DOHH2 (cell line): ENCODE measurements around the gene NEK8.

Experiments
- H3F3A ChIP-seq: fragments of 200-600 bp; sonication (generic), shearing (Covaris generic); 2 replicates; pipeline ENCODE4 v1.6.0; 2016; ENCODE audit warnings: antibody characterized with exemption, mild to moderate bottlenecking; ENCODE audit not compliant: control insufficient read depth, insufficient read depth
- H3K27ac ChIP-seq: fragments of 200-600 bp; sonication (generic); 2 replicates; pipeline ENCODE4 v1.5.1; 2014; ENCODE audit warnings: low read depth, mild to moderate bottlenecking, low read length, moderate library complexity
- H3K27me3 ChIP-seq: fragments of 200-600 bp; sonication (generic); 2 replicates; pipeline ENCODE4 v1.6.1; 2014; ENCODE audit warnings: mild to moderate bottlenecking, low read length, mixed read lengths; ENCODE audit not compliant: control insufficient read depth
- H3K36me3 ChIP-seq: fragments of 200-600 bp; sonication (generic); 2 replicates; pipeline ENCODE4 v1.6.1; 2014; ENCODE audit warnings: mild to moderate bottlenecking, low read length, moderate library complexity, mixed read lengths; ENCODE audit not compliant: control insufficient read depth
- H3K4me1 ChIP-seq: fragments of 200-600 bp; sonication (generic); 2 replicates; pipeline ENCODE4 v1.6.1; 2014; ENCODE audit warnings: mild to moderate bottlenecking, low read length, mixed read lengths; ENCODE audit not compliant: control insufficient read depth
- H3K4me2 ChIP-seq: fragments of 200-600 bp; sonication (generic); 2 replicates; pipeline ENCODE4 v1.6.0; 2014; ENCODE audit warnings: mild to moderate bottlenecking, low read length, moderate library complexity
- H3K4me3 ChIP-seq: fragments of 200-600 bp; sonication (generic); 2 replicates; pipeline ENCODE4 v1.5.1; 2014; ENCODE audit warnings: mild to moderate bottlenecking, low read length, mixed read lengths
- H3K79me2 ChIP-seq: fragments of 200-600 bp; sonication (generic); 2 replicates; pipeline ENCODE4 v1.6.1; 2014; ENCODE audit warnings: mild to moderate bottlenecking, low read length, mixed read lengths; ENCODE audit not compliant: control insufficient read depth
- H3K9me2 ChIP-seq: fragments of 200-600 bp; sonication (generic); replicated peaks from 2 replicates; pipeline ENCODE4 v1.6.1; 2014; ENCODE audit warnings: mild to moderate bottlenecking, low read length, mixed read lengths; ENCODE audit not compliant: control insufficient read depth
- H3K9me3 ChIP-seq: fragments of 200-600 bp; sonication (generic); 2 replicates; pipeline ENCODE4 v1.6.1; 2014; ENCODE audit warnings: antibody characterized with exemption, low read length, mixed read lengths; ENCODE audit not compliant: control insufficient read depth, insufficient read depth
- H4K20me1 ChIP-seq: fragments of 200-600 bp; sonication (generic); 2 replicates; pipeline ENCODE4 v1.6.0; 2014; ENCODE audit warnings: low read depth, mild to moderate bottlenecking, antibody characterized with exemption, low read length, moderate library complexity; ENCODE audit not compliant: control insufficient read depth, insufficient read depth
- EZH2phosphoT487 ChIP-seq: fragments of 200-600 bp; sonication (generic); IDR thresholded peaks from 2 replicates; pipeline ENCODE4 v1.6.1; 2017; ENCODE audit warnings: borderline replicate concordance, mild to moderate bottlenecking, antibody characterized with exemption, low read length, moderate library complexity, mixed read lengths
- TF ChIP-seq, protein P1 (sequence below): fragments of 200-600 bp; sonication (generic); IDR thresholded peaks from one replicate; pipeline ENCODE4 v1.5.1; 2014; ENCODE audit warnings: antibody characterized with exemption, mild to moderate bottlenecking, low read depth, low read length; ENCODE audit not compliant: poor library complexity, severe bottlenecking

Gene NEK8

DNA sequence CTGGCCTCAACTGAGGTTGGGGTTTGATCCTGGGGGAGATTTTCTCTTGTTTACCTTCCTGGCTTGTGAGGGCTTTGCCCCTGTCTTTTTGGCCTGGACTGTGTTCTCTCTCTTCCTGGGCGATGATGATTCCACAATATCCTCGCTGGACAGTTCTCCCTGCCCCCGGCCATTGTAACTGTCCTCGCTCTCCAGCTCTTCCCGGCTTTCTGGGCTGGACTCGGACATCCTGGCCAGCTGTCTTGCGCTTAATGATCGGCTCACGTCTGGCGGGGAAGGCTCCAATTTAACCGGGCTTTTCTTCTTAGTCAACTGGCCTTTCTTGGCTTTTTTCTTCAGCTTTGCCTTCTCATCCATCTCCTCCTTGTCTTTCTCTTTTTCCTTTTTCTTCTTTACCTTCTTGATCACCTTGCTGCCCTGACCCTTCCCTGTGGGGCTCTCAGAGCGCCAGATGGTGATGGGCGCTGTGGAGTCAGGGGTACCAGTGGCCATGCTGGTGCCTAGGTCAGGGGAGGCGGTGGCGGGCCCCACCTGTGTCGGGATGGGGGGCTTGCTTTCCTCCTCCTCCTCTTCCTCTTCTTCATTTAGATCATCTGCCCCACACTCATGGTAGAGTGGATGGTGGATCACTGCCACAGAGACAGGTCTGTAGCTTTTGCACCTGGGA is 24.9 kb upstream of the NEK8 start:
- H3K4me3 ChIP-seq = no peak overlapping the region
- H4K20me1 ChIP-seq = no peaks in the 10 kb centered on the region
- no peak for TF ChIP-seq EZH2phosphoT487
- TF ChIP-seq, protein P1, sequence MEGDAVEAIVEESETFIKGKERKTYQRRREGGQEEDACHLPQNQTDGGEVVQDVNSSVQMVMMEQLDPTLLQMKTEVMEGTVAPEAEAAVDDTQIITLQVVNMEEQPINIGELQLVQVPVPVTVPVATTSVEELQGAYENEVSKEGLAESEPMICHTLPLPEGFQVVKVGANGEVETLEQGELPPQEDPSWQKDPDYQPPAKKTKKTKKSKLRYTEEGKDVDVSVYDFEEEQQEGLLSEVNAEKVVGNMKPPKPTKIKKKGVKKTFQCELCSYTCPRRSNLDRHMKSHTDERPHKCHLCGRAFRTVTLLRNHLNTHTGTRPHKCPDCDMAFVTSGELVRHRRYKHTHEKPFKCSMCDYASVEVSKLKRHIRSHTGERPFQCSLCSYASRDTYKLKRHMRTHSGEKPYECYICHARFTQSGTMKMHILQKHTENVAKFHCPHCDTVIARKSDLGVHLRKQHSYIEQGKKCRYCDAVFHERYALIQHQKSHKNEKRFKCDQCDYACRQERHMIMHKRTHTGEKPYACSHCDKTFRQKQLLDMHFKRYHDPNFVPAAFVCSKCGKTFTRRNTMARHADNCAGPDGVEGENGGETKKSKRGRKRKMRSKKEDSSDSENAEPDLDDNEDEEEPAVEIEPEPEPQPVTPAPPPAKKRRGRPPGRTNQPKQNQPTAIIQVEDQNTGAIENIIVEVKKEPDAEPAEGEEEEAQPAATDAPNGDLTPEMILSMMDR = no peak
- H3K79me2 ChIP-seq = no peaks in the 10 kb centered on the region
- no peaks in the 10 kb centered on the region for H3K9me2 ChIP-seq
- H3K27me3 ChIP-seq = no peaks in the 10 kb centered on the region
- H3K27ac ChIP-seq = no peak overlapping the region
- H3F3A ChIP-seq = peaks cover 10% of the 10 kb centered on the region
- H3K4me2 ChIP-seq = no peak overlapping the region
- no peaks in the 10 kb centered on the region for H3K4me1 ChIP-seq
- H3K9me3 ChIP-seq = no peaks in the 10 kb centered on the region
- peaks cover 64% of the 10 kb centered on the region for H3K36me3 ChIP-seq

DNA sequence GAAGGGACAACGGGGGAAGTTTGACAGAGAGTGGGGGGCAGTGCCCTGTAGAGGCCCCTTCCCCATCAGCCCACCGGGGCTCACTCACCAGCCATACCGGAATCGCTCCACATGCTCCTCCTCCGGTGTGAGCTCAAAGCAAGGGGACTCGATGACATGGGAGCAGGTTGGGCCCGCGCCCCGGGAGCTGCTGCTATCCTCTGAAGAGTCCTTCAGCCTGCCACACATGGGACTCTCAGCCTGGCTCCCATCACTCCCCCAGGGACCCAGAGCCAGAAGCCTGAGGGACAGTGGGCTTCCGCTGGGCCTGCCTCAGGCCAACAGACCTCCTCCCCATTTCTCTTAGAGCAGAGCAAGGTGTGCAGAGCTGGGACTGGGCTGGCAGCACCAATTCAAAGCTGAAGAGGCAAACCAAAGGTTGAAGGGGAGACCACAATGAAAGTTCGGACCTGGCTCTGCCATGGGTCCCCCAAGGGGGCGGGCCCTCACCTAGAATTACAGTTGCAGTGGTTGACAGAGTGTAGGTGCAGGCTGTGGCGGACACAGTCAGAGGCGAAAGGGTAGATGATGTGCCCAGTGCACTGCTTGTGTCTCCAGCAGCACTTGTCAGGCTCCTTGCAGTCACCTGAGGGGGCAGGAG is 24.2 kb upstream of the NEK8 start:
- Histone ChIP-seq H3K27ac (no peak overlapping the region), H3K4me1 (no peaks in the 10 kb centered on the region), H3F3A (peaks cover 10% of the 10 kb centered on the region), H3K4me3 (no peak overlapping the region), H3K27me3 (no peaks in the 10 kb centered on the region), H4K20me1 (no peaks in the 10 kb centered on the region), H3K9me3 (no peaks in the 10 kb centered on the region), H3K9me2 (no peaks in the 10 kb centered on the region), H3K36me3 (peaks cover 57% of the 10 kb centered on the region), H3K79me2 (no peaks in the 10 kb centered on the region), H3K4me2 (no peak overlapping the region)
- TF ChIP-seq EZH2phosphoT487 = no peak
- TF ChIP-seq, protein P1 = no peak

- TF ChIP-seq, protein P1 = no peak
- no peak for TF ChIP-seq EZH2phosphoT487
- Histone ChIP-seq H3K4me3 (no peak overlapping the region), H3K79me2 (0 out of 2 replicates have a peak, but pooled peaks cover 4% of the 10 kb centered on the region), H3K27ac (no peak overlapping the region), H3K9me3 (no peaks in the 10 kb centered on the region), H3K4me2 (no peak overlapping the region), H3K36me3 (peaks cover 49% of the 10 kb centered on the region), H3K27me3 (no peaks in the 10 kb centered on the region), H3K4me1 (peaks cover 5% of the 10 kb centered on the region), H3F3A (peaks cover 10% of the 10 kb centered on the region), H3K9me2 (no peaks in the 10 kb centered on the region), H4K20me1 (no peaks in the 10 kb centered on the region)
Measured at GRCh38 chr17:28705074-28705659, 23.4 kb upstream of the NEK8 start.
